Colonic mucosa (tissue), 4 donors: ENCODE results near the gene CYLD. TPM values are rescaled to one million over a fixed set of nuclear protein-coding genes. Genes with fewer than 3 reads are reported as not detected.
A peak's percentile ranks its signal among the peaks of the same experiment; 100 is the strongest.

Experiments used
- DNase-seq: peaks from one replicate; pipeline ENCODE4 v3.0.0-alpha.2; 2020
- H3K27ac ChIP-seq: fragments of 200-600 bp; one replicate; pipeline ENCODE4 v1.8.0; 2021
- H3K27me3 ChIP-seq: fragments of 200-600 bp; one replicate; pipeline ENCODE4 v1.8.0; 2021
- H3K36me3 ChIP-seq: fragments of 200-600 bp; one replicate; pipeline ENCODE4 v1.8.0; 2021
- H3K4me1 ChIP-seq: fragments of 200-600 bp; one replicate; pipeline ENCODE4 v1.8.0; 2021; ENCODE audit warnings: mild to moderate bottlenecking
- H3K4me3 ChIP-seq: fragments of 200-600 bp; one replicate; pipeline ENCODE4 v1.8.0; 2021
- H3K9ac ChIP-seq, 2 donors: one replicate each; pipeline ENCODE4 v1.7.0; 2013; ENCODE audit warnings: control low read depth in 2 of 2, low read depth in 2 of 2, low read length in 2 of 2
- H3K9me3 ChIP-seq: fragments of 200-600 bp; one replicate; pipeline ENCODE4 v1.8.0; 2021
- CTCF ChIP-seq: fragments of 200-600 bp; IDR thresholded peaks from one replicate; pipeline ENCODE4 v1.8.0; 2022; ENCODE audit warnings: antibody characterized with exemption, mild to moderate bottlenecking
- intact Hi-C: fragments of 100-400 bp; cut with DNase I; formaldehyde crosslinking; loops from one replicate; pipeline ENCODE4 v1.14.1; 2022
- total RNA-seq, 2 donors: library from RNA; stranded (reverse); fragmentation: NEBNext Ultra II Directional in 1 of 2; extraction: Animal tissue kit (Norgen Biotek cat#: 25700) in 1 of 2; gene quantifications; one replicate each; pipeline ENCODE4 v1.2.1, GENCODE V29; 2021
- donor health status: healthy.
- donor health status: DM: no; HTN: no; CAD: no.
- donor health status: DM: no; HTN: no; CAD: no.

CYLD gene
- total RNA-seq, 2 donors from 2014 or later = 15.8 to 31.5 TPM

GRCh38 chr16:50841081-50841886 lies 99.4 kb downstream of the CYLD start:
- no peak overlapping the region for H3K27ac ChIP-seq
- H3K9me3 ChIP-seq = no peaks in the 10 kb centered on the region
- intact Hi-C loops = no loop called here
- no peak for TF ChIP-seq CTCF
- no peak for DNase-seq
- H3K27me3 ChIP-seq = peaks cover 7% of the 10 kb centered on the region
- no peaks in the 10 kb centered on the region for H3K36me3 ChIP-seq
- no peaks in the 10 kb centered on the region for H3K4me1 ChIP-seq
- peak overlapping the region; percentile 20 for H3K4me3 ChIP-seq
- no peak overlapping the region for H3K9ac ChIP-seq

- Histone ChIP-seq H3K4me3 (no peak overlapping the region), H3K4me1 (no peaks in the 10 kb centered on the region), H3K27ac (no peak overlapping the region), H3K36me3 (no peaks in the 10 kb centered on the region), H3K27me3 (peaks cover 7% of the 10 kb centered on the region), H3K9me3 (no peaks in the 10 kb centered on the region), H3K9ac (no peak overlapping the region)
- intact Hi-C loops = no loop called here
- no peak for TF ChIP-seq CTCF
- no peak for DNase-seq
These were observed 100.2 kb downstream of the CYLD start for GRCh38 chr16:50842013-50842505.

GRCh38 chr16:50842589-50842988 lies 100.7 kb downstream of the CYLD start:
- no peak for TF ChIP-seq CTCF
- Histone ChIP-seq H3K27me3 (peaks cover 7% of the 10 kb centered on the region), H3K9ac (no peak overlapping the region), H3K4me1 (no peaks in the 10 kb centered on the region), H3K4me3 (no peak overlapping the region), H3K9me3 (no peaks in the 10 kb centered on the region), H3K27ac (no peak overlapping the region), H3K36me3 (no peaks in the 10 kb centered on the region)
- no peak for DNase-seq
- intact Hi-C loops = no loop called here

GRCh38 chr16:50844840-50845239 lies 103.0 kb downstream of the CYLD start:
- H3K36me3 ChIP-seq = no peaks in the 10 kb centered on the region
- H3K9ac ChIP-seq = no peak overlapping the region
- no peak for TF ChIP-seq CTCF
- no peaks in the 10 kb centered on the region for H3K4me1 ChIP-seq
- no peak for DNase-seq
- peaks cover 7% of the 10 kb centered on the region for H3K27me3 ChIP-seq
- H3K4me3 ChIP-seq = no peak overlapping the region
- H3K9me3 ChIP-seq = no peaks in the 10 kb centered on the region
- intact Hi-C loops = no loop called here
- no peak overlapping the region for H3K27ac ChIP-seq

GRCh38 chr16:50845296-50845695 lies 103.4 kb downstream of the CYLD start:
- no peak for DNase-seq

More at GRCh38 chr16:50845296-50845695, 103.4 kb downstream of the CYLD start:
- Histone ChIP-seq H3K4me1 (no peaks in the 10 kb centered on the region), H3K9me3 (no peaks in the 10 kb centered on the region), H3K36me3 (no peaks in the 10 kb centered on the region), H3K4me3 (no peak overlapping the region), H3K9ac (no peak overlapping the region), H3K27me3 (peaks cover 7% of the 10 kb centered on the region), H3K27ac (no peak overlapping the region)
- no peak for TF ChIP-seq CTCF
- intact Hi-C loops = no loop called here
